Stimulated activated CD4-positive, alpha-beta T cell treated with anti-CD3 and anti-CD28 coated beads, TNF-alpha, amount 100 ng/mL, for 48 hours (primary cell): ENCODE results near the gene SGMS1.
"Not testable (repeated sequence)": the region's sequence is repeated elsewhere in the genome, so short reads cannot be mapped to it uniquely, and the experiment has no call there.

ENCODE experiments used
- DNase-seq, 3 donors: peaks; one replicate each; pipeline ENCODE4 v3.0.0-alpha.2; 2020; ENCODE audit warnings: low read depth in 3 of 3

The SGMS1 gene

GRCh38 chr10:50582766-50583762, 40.7 kb downstream of the SGMS1 start:
- no peak for DNase-seq

- no peak for DNase-seq
Measured at GRCh38 chr10:50582046-50582445, 41.7 kb downstream of the SGMS1 start.

- no peak for DNase-seq
Measured at GRCh38 chr10:50580262-50580891, 43.4 kb downstream of the SGMS1 start.

GRCh38 chr10:50579491-50580261, 44.1 kb downstream of the SGMS1 start:
- no peak for DNase-seq

GRCh38 chr10:50578949-50579348, 44.8 kb downstream of the SGMS1 start:
- DNase-seq = no peak

GRCh38 chr10:50577681-50578350, 45.9 kb downstream of the SGMS1 start:
- DNase-seq = no peak

GRCh38 chr10:50577010-50577409, 46.7 kb downstream of the SGMS1 start:
- no peak for DNase-seq

GRCh38 chr10:50576245-50576815, 47.4 kb downstream of the SGMS1 start:
- no peak for DNase-seq

GRCh38 chr10:50575477-50576244, 48.1 kb downstream of the SGMS1 start:
- DNase-seq = no peak

GRCh38 chr10:50574931-50575330, 48.8 kb downstream of the SGMS1 start:
- no peak for DNase-seq

- DNase-seq = no peak
Measured at GRCh38 chr10:50574305-50574704, 49.5 kb downstream of the SGMS1 start.

GRCh38 chr10:50572017-50572491, 51.7 kb downstream of the SGMS1 start:
- DNase-seq = no peak

- DNase-seq = not testable (repeated sequence)
Measured at GRCh38 chr10:50568750-50569149, 55.0 kb downstream of the SGMS1 start.

- no peak for DNase-seq
Measured at GRCh38 chr10:50567384-50567783, 56.4 kb downstream of the SGMS1 start.

- no peak for DNase-seq
Measured at GRCh38 chr10:50566150-50566549, 57.6 kb downstream of the SGMS1 start.

- DNase-seq = no peak
Measured at GRCh38 chr10:50565301-50566083, 58.3 kb downstream of the SGMS1 start.

GRCh38 chr10:50563906-50564305, 59.9 kb downstream of the SGMS1 start:
- no peak for DNase-seq

- no peak for DNase-seq
Measured at GRCh38 chr10:50561816-50562215, 61.9 kb downstream of the SGMS1 start.

GRCh38 chr10:50561266-50561665, 62.5 kb downstream of the SGMS1 start:
- no peak for DNase-seq

GRCh38 chr10:50560370-50560769, 63.4 kb downstream of the SGMS1 start:
- DNase-seq = no peak
